GM19467 (cell line): ENCODE data around the gene FLNB.
A peak's percentile ranks its signal among the peaks of the same experiment; 100 is the strongest.
"Not testable (repeated sequence)": the region's sequence is repeated elsewhere in the genome, so short reads cannot be mapped to it uniquely, and the experiment has no call there.

ENCODE experiments used
- ATAC-seq: cut with Tn5 transposase; IDR thresholded peaks from one replicate; pipeline ENCODE4 v1.9.1; 2021; ENCODE audit warnings: mild to moderate bottlenecking, moderate library complexity; ENCODE audit not compliant: unreplicated experiment

Gene FLNB

GRCh38 chr3:57978316-57978715 lies 29.9 kb upstream of the FLNB start:
- no peak for ATAC-seq

- ATAC-seq: no peak
Observed at GRCh38 chr3:57980416-57980815, 27.8 kb upstream of the FLNB start.

GRCh38 chr3:57981483-57982087 lies 26.6 kb upstream of the FLNB start:
- no peak for ATAC-seq

- ATAC-seq: no peak
Observed at GRCh38 chr3:57982561-57983243, 25.5 kb upstream of the FLNB start.

- peak; percentile 96 for ATAC-seq
Observed at GRCh38 chr3:57983734-57984518, 24.3 kb upstream of the FLNB start.

GRCh38 chr3:57985176-57985983 lies 22.8 kb upstream of the FLNB start:
- no peak for ATAC-seq

GRCh38 chr3:57985984-57986246 lies 22.3 kb upstream of the FLNB start:
- ATAC-seq: no peak

GRCh38 chr3:57986261-57986660 lies 22.0 kb upstream of the FLNB start:
- ATAC-seq: no peak

GRCh38 chr3:57989198-57989597 lies 19.0 kb upstream of the FLNB start:
- ATAC-seq: not testable (repeated sequence)

GRCh38 chr3:57989646-57990045 lies 18.6 kb upstream of the FLNB start:
- no peak for ATAC-seq

GRCh38 chr3:57992452-57993213 lies 15.6 kb upstream of the FLNB start:
- no peak for ATAC-seq

- ATAC-seq: no peak
Observed at GRCh38 chr3:57998366-57999283, 9.6 kb upstream of the FLNB start.

- ATAC-seq: no peak
Observed at GRCh38 chr3:57999417-58000115, 8.7 kb upstream of the FLNB start.

GRCh38 chr3:58000306-58001085 lies 7.7 kb upstream of the FLNB start:
- ATAC-seq: no peak

- no peak for ATAC-seq
Observed at GRCh38 chr3:58001086-58001467, 7.1 kb upstream of the FLNB start.

- no peak for ATAC-seq
Observed at GRCh38 chr3:58001979-58002378, 6.2 kb upstream of the FLNB start.

GRCh38 chr3:58003093-58003492 lies 5.1 kb upstream of the FLNB start:
- no peak for ATAC-seq

GRCh38 chr3:58004973-58005372 lies 3.2 kb upstream of the FLNB start:
- ATAC-seq: no peak
